ENCODE measurements around the gene PAX2. TPM values are rescaled to one million over a fixed set of nuclear protein-coding genes. Genes with fewer than 3 reads are reported as not detected.

Gene PAX2
- total RNA-seq, 1 donor from 2014 or later = 5.1 TPM

- no peak overlapping the region for H3K4me3 ChIP-seq (ENCODE audit: low read depth, low read length)
- no peaks in the 10 kb centered on the region for H3K36me3 ChIP-seq (ENCODE audit: control insufficient read depth, insufficient read depth, low read length)
- TF ChIP-seq CTCF (IDR thresholded peaks at IDR 0.05; ENCODE audit: insufficient read depth, low read length, poor library complexity, severe bottlenecking) = no peak
- DNase-seq (ENCODE audit: low read depth) = no peak
- no peaks in the 10 kb centered on the region for H3K27me3 ChIP-seq (ENCODE audit: control insufficient read depth, insufficient read depth, low read length)
Measured at GRCh38 chr10:100799881-100800280, 54.5 kb downstream of the PAX2 start.

GRCh38 chr10:100800931-100801330 lies 55.5 kb downstream of the PAX2 start:
- Histone ChIP-seq H3K36me3 (ENCODE audit: control insufficient read depth, insufficient read depth, low read length) (no peaks in the 10 kb centered on the region), H3K4me3 (ENCODE audit: low read depth, low read length) (no peak overlapping the region), H3K27me3 (ENCODE audit: control insufficient read depth, insufficient read depth, low read length) (no peaks in the 10 kb centered on the region)
- no peak for TF ChIP-seq CTCF (IDR thresholded peaks at IDR 0.05; ENCODE audit: insufficient read depth, low read length, poor library complexity, severe bottlenecking)
- no peak for DNase-seq (ENCODE audit: low read depth)

GRCh38 chr10:100802196-100802595 lies 56.8 kb downstream of the PAX2 start:
- Histone ChIP-seq H3K27me3 (ENCODE audit: control insufficient read depth, insufficient read depth, low read length) (no peaks in the 10 kb centered on the region), H3K4me3 (ENCODE audit: low read depth, low read length) (no peak overlapping the region), H3K36me3 (ENCODE audit: control insufficient read depth, insufficient read depth, low read length) (no peaks in the 10 kb centered on the region)
- no peak for TF ChIP-seq CTCF (IDR thresholded peaks at IDR 0.05; ENCODE audit: insufficient read depth, low read length, poor library complexity, severe bottlenecking)
- DNase-seq (ENCODE audit: low read depth) = no peak

- H3K4me3 ChIP-seq (ENCODE audit: low read depth, low read length) = no peak overlapping the region
- no peaks in the 10 kb centered on the region for H3K36me3 ChIP-seq (ENCODE audit: control insufficient read depth, insufficient read depth, low read length)
- no peak for DNase-seq (ENCODE audit: low read depth)
- no peak for TF ChIP-seq CTCF (IDR thresholded peaks at IDR 0.05; ENCODE audit: insufficient read depth, low read length, poor library complexity, severe bottlenecking)
- no peaks in the 10 kb centered on the region for H3K27me3 ChIP-seq (ENCODE audit: control insufficient read depth, insufficient read depth, low read length)
Measured at GRCh38 chr10:100802607-100803006, 57.2 kb downstream of the PAX2 start.

- no peak overlapping the region for H3K4me3 ChIP-seq (ENCODE audit: low read depth, low read length)
- H3K27me3 ChIP-seq (ENCODE audit: control insufficient read depth, insufficient read depth, low read length) = no peaks in the 10 kb centered on the region
- no peak for DNase-seq (ENCODE audit: low read depth)
- TF ChIP-seq CTCF (IDR thresholded peaks at IDR 0.05; ENCODE audit: insufficient read depth, low read length, poor library complexity, severe bottlenecking) = no peak
- H3K36me3 ChIP-seq (ENCODE audit: control insufficient read depth, insufficient read depth, low read length) = no peaks in the 10 kb centered on the region
Measured at GRCh38 chr10:100803492-100803891, 58.1 kb downstream of the PAX2 start.

GRCh38 chr10:100803908-100804307 lies 58.5 kb downstream of the PAX2 start:
- Histone ChIP-seq H3K36me3 (ENCODE audit: control insufficient read depth, insufficient read depth, low read length) (no peaks in the 10 kb centered on the region), H3K27me3 (ENCODE audit: control insufficient read depth, insufficient read depth, low read length) (no peaks in the 10 kb centered on the region), H3K4me3 (ENCODE audit: low read depth, low read length) (no peak overlapping the region)
- no peak for DNase-seq (ENCODE audit: low read depth)
- TF ChIP-seq CTCF (IDR thresholded peaks at IDR 0.05; ENCODE audit: insufficient read depth, low read length, poor library complexity, severe bottlenecking) = no peak

Data from kidney epithelial cell (primary cell).